GM18873 (cell line): Measurements from ENCODE around the gene FIBP.
"Not testable (repeated sequence)": the region's sequence is repeated elsewhere in the genome, so short reads cannot be mapped to it uniquely, and the experiment has no call there.

Source experiments
- ATAC-seq: cut with Tn5 transposase; IDR thresholded peaks from one replicate; pipeline ENCODE4 v1.9.1; 2021; ENCODE audit warnings: mild to moderate bottlenecking, moderate library complexity, moderate number of reproducible peaks; ENCODE audit not compliant: unreplicated experiment, low FRiP score

The FIBP gene

DNA sequence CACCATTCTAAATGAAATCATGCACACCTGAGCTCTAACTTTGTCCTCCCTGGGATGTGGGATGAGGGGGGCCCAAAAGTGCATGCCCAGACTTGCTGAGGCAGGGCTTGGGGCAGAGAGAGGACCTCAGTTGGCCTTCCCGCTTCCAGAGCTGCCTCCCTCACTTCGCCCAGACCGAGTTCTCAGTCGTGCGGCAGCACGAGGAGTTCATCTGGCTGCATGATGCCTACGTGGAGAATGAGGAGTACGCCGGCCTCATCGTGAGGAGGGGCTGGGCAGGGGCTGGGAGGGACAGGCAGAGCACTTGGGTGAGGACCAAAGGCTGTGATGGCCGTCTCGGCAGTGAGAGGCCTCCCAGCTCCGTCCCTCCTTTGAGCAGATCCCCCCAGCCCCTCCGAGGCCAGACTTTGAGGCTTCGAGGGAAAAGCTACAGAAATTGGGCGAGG, 38.5 kb downstream of the FIBP start:
- ATAC-seq = no peak

DNA sequence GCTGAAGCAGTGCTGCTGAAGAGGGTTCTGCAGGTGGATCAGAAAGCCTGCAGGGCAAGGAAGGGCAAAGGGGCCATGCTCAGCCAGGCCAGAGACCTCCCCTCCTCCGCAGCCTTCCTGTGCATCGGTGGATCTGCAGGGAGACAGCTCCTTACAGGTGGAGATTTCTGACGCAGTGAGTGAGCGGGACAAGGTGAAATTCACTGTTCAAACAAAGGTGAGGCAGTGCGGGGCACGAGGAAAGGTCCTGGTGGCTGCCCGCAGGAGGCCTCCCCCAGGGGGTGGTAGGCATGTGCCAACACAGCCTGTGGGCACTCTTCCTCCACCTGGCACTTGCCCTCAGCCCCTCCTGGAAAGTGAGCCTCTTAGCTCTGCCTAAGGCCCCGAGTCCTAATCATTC, 38.9 kb downstream of the FIBP start:
- ATAC-seq = no peak

DNA sequence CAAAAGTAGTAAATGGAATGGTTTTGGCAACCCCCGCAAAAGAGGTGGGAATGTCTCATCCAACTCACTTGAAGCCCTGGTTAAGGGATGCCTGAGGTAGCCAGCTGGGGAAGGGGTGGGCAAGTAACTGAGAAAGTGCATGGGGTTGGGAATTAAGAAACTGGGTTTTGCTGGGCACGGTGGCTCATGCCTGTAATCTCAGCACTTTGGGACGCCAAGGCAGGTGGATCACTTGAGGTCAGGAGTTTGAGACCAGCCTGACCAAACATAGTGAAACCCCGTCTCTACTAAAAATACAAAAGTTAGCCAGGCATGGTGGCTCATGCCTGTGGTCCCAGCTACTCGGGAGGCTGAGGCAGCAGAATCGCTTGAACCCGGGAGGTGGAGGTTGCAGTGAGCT, 39.6 kb downstream of the FIBP start:
- ATAC-seq = not testable (repeated sequence)

DNA sequence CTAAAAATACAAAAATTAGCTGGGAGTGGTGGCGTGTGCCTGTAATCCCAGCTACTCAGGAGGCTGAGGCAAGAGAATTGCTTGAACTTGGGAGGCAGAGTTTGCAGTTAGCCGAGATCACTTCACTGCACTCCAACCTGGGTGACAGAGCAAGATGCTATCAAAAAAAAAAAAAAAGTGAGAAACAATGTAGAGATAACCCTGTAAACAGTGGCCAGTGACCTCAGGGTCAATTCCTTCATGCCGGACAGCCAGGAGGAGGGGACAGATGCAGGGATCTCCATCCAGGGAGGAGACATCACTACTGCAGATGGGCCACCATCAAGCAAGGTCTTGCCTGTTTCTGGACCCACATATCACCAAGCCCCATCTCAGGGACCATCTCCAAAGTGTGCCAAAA, 40.5 kb downstream of the FIBP start:
- no peak for ATAC-seq

DNA sequence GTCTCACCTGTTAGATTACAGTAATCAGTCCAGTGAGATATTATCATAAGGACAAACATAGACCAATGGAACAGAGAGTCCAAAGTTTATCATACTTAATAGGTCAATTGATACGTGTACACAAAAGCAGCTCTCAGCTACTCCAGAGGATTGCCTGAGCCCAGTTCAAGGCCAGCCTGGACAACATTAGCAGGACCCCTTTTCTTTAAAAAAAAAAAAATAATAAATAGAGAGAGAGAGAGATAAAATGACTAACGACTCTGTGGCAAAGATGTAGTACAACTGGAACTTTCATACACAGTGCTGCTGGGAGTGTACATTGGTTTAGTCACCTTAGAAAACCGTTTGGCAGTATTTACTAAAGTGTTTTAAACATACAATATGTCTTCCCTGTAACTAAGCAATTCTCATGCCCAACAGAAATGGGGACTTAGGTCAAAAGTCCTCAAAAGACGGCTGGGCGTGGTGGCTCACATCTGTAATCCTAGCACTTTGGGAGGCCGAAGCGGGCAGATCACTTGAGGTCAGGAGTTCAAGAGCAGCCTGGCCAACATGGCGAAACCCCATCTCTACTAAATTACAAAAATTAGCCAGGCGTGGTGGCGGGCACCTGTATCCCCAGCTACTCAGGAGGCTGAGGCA, 43.9 kb downstream of the FIBP start:
- no peak for ATAC-seq

GRCh38 chr11:65843811-65844210, 44.5 kb downstream of the FIBP start:
- ATAC-seq = no peak

GRCh38 chr11:65842144-65842543, 46.1 kb downstream of the FIBP start:
- no peak for ATAC-seq

GRCh38 chr11:65834202-65834601, 54.1 kb downstream of the FIBP start:
- ATAC-seq = no peak
